H1 (cell line): Measurements from ENCODE around the gene RASL10A. TPM values are rescaled to one million over a fixed set of nuclear protein-coding genes. Genes with fewer than 3 reads are reported as not detected.

Experiments used
- CBX5 ChIP-seq: fragments of 300-800, 300-1000 bp; sonication (generic); IDR thresholded peaks from 2 replicates; pipeline ENCODE4 v1.7.1; 2016; ENCODE audit warnings: antibody characterized with exemption, low read length, low read depth
- FOSL1 ChIP-seq: IDR thresholded peaks from 2 replicates; pipeline ENCODE4 v1.6.1; 2011; ENCODE audit warnings: mild to moderate bottlenecking, low read depth, low read length, moderate library complexity; ENCODE audit not compliant: insufficient read depth
- KDM1A ChIP-seq: fragments of 200-600, 300-600 bp; sonication (generic); IDR thresholded peaks from 2 replicates; pipeline ENCODE4 v1.7.1; 2016; ENCODE audit warnings: mild to moderate bottlenecking, low read length, borderline replicate concordance
- RBBP5 ChIP-seq: IDR thresholded peaks from 2 replicates; pipeline ENCODE4 v1.7.1; 2012; ENCODE audit warnings: low read depth, mild to moderate bottlenecking, inconsistent platforms, low read length, moderate library complexity, borderline replicate concordance
- polyA plus RNA-seq, 7 experiments: library from polyadenylated mRNA; depleted of rRNA in 3 of 7; stranded (reverse) in 5 of 7; unstranded in 2 of 7; fragments of >200 nt in 5 of 7; fragments of 200-250 nt in 2 of 7; gene quantifications; 1 replicate in 5 of 7; 2 replicates in 1 of 7; 4 replicates in 1 of 7; pipeline versions ENCODE4 v1.2.1 to v1.2.3, GENCODE V29; 2011 to 2013; ENCODE audit warnings: missing spikeins in 2 of 7, mixed read lengths in 2 of 7
- total RNA-seq: library from RNA; stranded (reverse); fragmentation: NEBNext Ultra II Directional; extraction: Animal tissue kit (Norgen Biotek cat#: 25700); gene quantifications from 2 replicates; pipeline ENCODE4 v1.2.1, GENCODE V29; 2021

Gene RASL10A
- total and polyA plus RNA-seq, 2 of the 8 experiments (the other 6 are each of a cell fraction or from before 2014, with no cell fraction given): 1.1 to 1.5 TPM

GRCh38 chr22:29351042-29351441 is 35.5 kb upstream of the RASL10A start (continued):
- TF ChIP-seq FOSL1 (no peak), CBX5 (no peak), KDM1A (no peak), RBBP5 (no peak)
